Cardiac fibroblast (primary cell): ENCODE results near the gene CCDC90B.

Experiments
- DNase-seq, 2 donors: peaks; one replicate each; pipeline versions ENCODE4 v3.0.0 to v3.0.0-alpha.2; 2010; ENCODE audit warnings: low read depth in 2 of 2
- H3K4me3 ChIP-seq, 2 donors: replicated peaks in 1 of 2; 1 replicate in 1 of 2; 2 replicates in 1 of 2; pipeline ENCODE4 v1.5.1; 2011; ENCODE audit warnings: low read depth in 2 of 2, low read length in 2 of 2, mild to moderate bottlenecking in 2 of 2, moderate library complexity in 1 of 2
- TF ChIP-seq, protein P1 (sequence below): IDR thresholded peaks from one replicate; pipeline ENCODE4 v1.5.1; 2011; ENCODE audit warnings: low read depth, mild to moderate bottlenecking, low read length, inconsistent platforms

The CCDC90B gene

DNA sequence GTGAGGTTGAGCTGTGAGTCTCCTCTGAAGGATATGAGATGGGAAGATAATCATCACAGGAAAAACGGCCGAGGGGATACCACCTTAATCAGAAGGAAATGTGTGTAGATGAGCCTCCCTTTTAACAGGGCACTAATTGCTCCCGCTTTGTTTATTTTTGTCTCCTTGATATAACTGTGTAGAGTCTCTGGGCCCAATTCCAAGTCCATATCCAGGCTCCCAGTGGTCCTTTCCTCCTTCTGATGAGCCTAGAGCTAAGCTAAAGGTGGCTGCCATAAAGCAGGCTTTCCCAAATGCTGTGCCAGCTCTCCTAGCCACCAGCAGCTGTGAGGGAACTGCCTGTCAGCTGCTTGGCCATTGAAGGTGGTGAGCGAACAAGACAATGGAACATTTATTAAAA lies 17.1 kb upstream of the CCDC90B start:
- TF ChIP-seq, protein P1, sequence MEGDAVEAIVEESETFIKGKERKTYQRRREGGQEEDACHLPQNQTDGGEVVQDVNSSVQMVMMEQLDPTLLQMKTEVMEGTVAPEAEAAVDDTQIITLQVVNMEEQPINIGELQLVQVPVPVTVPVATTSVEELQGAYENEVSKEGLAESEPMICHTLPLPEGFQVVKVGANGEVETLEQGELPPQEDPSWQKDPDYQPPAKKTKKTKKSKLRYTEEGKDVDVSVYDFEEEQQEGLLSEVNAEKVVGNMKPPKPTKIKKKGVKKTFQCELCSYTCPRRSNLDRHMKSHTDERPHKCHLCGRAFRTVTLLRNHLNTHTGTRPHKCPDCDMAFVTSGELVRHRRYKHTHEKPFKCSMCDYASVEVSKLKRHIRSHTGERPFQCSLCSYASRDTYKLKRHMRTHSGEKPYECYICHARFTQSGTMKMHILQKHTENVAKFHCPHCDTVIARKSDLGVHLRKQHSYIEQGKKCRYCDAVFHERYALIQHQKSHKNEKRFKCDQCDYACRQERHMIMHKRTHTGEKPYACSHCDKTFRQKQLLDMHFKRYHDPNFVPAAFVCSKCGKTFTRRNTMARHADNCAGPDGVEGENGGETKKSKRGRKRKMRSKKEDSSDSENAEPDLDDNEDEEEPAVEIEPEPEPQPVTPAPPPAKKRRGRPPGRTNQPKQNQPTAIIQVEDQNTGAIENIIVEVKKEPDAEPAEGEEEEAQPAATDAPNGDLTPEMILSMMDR: no peak
- no peak for DNase-seq
- H3K4me3 ChIP-seq: no peak overlapping the region

DNA sequence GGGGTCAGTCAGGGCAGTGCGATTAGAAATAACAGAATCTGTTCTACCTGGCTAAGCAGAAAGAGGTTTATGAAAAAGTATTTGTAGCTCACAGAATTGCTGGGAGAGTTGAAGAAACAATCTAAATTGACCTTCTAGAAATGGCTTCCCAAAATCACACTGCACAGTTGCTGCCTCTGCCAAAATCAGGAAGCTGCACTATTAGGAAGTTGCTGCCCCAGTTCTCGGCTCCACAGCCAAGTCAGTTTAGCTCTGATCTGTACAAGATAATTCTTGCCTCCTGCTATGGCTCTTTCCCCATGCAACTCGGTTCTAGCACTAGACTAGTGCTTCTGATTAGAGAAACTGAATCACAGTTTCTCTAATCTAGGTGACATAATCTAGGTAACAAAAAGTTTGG lies 16.0 kb upstream of the CCDC90B start:
- TF ChIP-seq, protein P1: no peak
- DNase-seq: no peak
- H3K4me3 ChIP-seq: no peak overlapping the region

DNA sequence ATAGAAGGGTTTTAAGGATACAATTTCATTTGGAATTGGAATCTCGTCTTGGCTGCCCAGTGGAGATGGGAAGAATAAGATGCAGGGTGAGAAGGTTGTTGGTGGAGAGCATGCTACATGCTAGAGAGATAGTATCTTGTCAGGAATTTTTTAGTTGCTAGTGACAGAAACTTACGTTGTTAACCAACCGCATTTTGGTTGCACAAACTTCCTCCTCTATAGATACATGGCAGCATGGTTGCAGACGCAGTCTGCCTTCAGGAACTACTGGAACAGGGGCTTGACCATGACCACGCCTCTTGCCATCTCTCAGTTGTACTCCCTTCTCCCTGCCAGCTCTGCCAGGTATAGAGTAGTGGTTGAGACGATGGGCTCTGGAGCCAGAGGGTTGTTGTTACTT lies 13.5 kb upstream of the CCDC90B start:
- H3K4me3 ChIP-seq: no peak overlapping the region
- TF ChIP-seq, protein P1: no peak
- no peak for DNase-seq

DNA sequence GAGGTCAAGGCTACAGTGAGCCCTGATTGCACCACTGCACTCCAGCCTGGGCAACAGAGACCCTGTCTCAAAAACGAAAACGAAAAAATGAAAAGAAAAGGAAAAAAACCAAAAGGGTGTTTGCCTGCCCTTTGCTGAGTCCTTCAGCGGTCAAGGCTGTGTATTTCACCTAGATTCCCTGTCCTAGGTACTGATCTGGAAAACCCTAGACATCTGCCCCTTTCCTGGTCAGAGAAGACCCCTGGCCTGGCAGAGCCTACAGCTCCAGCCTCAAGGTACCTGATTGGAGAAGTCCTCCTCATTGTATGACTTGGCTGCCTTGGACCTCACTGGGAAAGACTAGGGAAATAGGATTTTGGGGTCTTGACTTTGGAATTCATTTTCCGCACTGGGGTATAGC lies 8.0 kb upstream of the CCDC90B start:
- DNase-seq: no peak
- H3K4me3 ChIP-seq: no peak overlapping the region
- TF ChIP-seq, protein P1: no peak

DNA sequence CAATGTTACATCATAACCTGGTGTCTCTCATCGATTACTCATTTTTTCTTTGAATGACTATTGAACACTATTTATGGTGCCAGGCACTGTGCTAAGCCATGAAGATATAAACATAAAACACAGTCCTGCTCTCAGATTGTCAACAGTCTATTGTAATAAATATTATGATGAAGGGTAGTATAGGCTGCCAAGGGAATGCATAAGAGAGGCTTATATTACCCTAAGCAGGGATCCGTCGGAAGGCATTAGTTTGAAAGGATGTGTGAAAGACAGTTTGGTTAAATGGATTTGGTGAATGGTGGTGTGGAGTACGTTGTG lies 7.2 kb upstream of the CCDC90B start:
- TF ChIP-seq, protein P1: no peak
- no peak overlapping the region for H3K4me3 ChIP-seq
- no peak for DNase-seq

DNA sequence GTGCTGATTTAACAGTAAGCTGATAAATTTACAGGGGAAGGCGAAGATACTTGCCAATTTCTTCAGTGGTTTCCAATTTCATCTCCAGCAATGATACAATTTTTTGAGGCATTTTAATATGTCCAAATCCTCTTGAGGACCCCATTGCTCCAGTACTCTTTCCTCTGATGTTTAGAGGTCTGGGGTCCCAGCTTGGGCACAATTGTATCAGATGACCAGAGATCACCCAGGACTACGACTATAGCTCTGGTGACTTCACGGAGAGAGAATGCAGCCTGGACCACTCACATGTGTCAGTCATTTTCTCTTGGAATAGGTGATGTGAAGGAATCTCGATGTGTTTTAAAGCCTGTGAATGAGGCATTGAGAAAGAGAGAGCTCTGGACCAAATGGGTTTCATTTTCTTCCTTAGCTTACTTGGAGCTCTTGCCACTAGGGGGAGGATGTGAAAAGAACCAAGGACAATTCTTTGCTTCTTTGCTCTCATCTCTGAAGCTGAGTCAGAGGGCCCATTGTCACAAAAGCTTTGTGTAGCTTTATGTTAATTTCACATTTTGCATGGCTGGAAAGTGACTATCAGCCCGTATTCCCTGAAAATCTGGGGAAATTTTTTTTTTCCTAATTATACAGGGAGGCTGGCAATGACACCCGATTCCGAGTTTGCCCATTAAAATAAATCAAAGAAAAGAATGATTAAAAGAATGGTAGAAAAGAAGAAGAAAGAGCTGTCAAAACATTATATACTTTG lies 6.7 kb upstream of the CCDC90B start:
- peak overlapping the region in 1 of 2 donors; percentile 4 for H3K4me3 ChIP-seq
- TF ChIP-seq, protein P1: peak; percentile 79
- DNase-seq: peak; percentile 78 to 87

DNA sequence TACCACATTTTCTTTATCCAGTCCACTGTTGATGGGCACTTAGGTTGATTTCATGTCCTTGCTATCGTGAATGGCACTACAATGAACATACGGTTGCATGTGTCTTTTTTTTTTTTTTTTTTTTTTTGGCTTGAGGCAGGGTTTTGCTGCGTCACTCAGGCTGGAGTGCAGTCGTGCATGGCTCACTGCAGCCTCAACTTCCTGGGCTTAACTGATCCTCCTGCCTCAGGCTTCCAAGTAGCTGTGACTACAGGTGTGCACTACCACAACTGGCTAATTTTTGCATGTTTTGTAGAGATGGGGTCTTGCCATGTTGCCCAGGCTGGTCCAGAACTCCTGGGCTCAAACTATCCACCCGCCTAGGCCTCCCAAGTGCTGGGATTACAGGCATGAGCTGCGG lies 1.5 kb upstream of the CCDC90B start:
- TF ChIP-seq, protein P1: no peak
- DNase-seq: no peak
- no peak overlapping the region for H3K4me3 ChIP-seq
